NCI-H2171 (cell line): ENCODE results near the gene MAP7.
"Not testable (repeated sequence)": the region's sequence is repeated elsewhere in the genome, so short reads cannot be mapped to it uniquely, and the experiment has no call there.

Experiments used
- DNase-seq: peaks from one replicate; lab custom pipeline; 2025; lab: John Stamatoyannopoulos, UW

MAP7 gene

DNA sequence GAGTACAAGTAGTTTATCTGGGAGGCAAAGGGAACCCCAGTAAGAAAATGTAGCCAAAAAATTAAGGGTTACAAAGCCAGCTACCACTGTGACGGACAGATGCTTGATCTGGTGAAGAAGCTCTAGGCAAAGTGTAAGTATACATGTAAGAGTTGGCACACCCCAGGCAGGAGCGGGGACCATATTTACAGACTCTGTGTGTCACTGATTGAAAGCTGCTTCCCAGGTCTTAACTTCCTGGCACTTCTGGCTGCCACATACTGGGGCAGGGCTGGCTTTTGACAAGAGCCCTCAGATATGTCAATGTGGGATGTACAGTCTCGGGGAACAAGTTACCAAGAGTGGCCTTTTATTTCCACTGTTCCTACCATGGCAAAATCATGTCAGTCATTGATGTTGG is 212.6 kb downstream of the MAP7 start:
- no peak for DNase-seq

DNA sequence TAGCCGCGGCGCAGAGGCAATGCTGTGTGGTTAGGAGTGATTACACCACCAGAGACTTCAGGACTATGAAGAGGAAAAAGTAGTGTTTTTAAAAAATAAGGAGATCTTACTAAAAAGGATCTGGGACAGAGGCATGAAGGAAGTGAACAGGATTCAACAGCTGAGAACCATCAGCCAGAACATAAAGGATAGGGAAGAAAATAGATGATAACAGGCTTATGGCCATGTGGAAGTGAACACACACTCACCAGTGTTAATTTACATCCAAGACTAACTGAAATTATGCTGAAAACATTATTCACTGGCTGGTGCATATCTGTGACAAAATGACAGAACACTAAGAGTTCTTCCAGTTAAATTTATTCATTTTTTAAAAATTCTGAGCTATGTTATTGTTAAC is 213.1 kb downstream of the MAP7 start:
- DNase-seq, result no peak

DNA sequence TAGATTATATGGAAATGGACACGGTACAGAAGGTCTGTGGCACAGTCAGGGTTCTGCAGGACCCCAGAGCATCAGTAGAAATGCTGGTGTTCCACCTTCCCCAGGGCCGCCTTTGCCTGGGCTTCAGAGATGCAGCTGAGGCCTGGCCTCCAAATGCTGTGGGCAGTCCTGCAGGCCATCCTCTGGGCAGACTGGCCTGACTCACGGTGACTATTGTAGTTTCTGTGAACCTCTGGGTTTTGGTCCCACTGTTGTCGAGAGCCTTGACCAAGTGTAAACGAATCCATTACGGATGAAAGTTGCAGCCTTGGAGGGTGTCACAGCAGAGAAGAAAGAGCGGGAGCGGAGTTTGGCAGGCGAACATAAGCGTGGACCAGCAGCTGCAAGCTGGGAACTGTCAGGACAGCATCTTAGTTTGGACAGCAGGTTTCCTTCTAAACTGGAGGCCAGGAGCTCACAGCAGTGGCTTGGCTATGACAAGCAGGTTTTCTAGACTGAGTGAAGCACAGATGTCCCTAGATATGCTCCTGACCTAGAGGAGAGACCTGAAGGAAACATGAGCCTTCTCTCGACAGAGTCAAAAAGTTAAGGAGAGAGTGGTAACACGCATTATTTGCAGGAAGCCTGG is 214.4 kb downstream of the MAP7 start:
- no peak for DNase-seq

- DNase-seq, result no peak
Measured at GRCh38 chr6:136334853-136335252, 215.4 kb downstream of the MAP7 start.

GRCh38 chr6:136334465-136334846 is 215.8 kb downstream of the MAP7 start:
- DNase-seq, result no peak

GRCh38 chr6:136333824-136334464 is 216.3 kb downstream of the MAP7 start:
- DNase-seq, result no peak

DNA sequence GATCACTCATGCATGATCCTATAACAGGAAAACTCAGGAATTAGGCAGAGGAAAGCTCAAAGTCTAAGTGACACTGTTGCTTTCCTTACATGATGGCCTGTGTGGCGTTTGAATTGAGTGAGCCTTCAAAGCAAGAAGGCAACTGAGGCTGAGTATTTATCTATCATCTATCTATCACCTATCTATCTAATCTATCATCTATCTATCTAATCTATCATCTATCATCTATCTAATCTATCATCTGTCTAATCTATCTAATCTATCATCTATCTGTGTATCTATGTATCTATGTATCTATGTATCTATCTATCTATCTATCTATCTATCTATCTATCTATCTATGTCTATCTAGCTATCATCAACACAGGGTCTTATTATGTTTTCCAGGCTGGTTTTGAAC is 218.8 kb downstream of the MAP7 start:
- no peak for DNase-seq

GRCh38 chr6:136330634-136331033 is 219.6 kb downstream of the MAP7 start:
- DNase-seq, result no peak

- no peak for DNase-seq
Measured at GRCh38 chr6:136326038-136326553, 224.1 kb downstream of the MAP7 start.

DNA sequence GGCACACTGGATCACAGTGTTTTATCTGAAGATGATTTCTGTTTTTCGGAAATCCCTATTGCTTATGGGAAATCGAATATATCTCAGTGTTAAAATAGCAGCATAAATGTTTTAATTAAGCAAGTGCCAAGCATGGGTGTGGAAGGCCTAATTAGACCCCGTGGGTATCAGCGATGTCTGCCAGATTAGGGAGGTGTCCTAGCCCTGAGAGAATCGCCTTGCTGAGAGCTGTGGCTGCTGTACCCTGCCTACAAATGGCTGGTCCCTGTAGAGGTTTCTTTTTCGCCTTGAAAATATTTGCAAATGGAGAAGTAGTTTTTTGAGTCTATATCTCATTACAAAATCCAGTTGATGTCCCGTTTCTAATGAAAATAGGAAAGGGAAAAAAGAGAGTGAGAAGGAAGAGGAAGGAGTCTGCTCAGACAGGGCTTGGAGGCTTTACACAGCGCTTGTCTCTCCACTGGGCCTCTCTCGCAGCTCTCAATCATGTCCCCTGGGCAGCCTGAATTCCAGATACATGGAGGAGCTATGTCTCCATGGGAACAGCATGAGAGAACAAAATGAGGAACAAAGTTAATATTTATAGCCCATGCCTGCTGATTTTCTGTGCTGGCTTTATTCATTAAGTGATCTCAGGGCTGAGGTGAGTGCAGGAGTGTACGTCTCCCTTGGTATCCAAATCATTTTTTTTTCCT is 225.4 kb downstream of the MAP7 start:
- DNase-seq, result no peak

- DNase-seq, result no peak
Measured at GRCh38 chr6:136323431-136324112, 226.7 kb downstream of the MAP7 start.

DNA sequence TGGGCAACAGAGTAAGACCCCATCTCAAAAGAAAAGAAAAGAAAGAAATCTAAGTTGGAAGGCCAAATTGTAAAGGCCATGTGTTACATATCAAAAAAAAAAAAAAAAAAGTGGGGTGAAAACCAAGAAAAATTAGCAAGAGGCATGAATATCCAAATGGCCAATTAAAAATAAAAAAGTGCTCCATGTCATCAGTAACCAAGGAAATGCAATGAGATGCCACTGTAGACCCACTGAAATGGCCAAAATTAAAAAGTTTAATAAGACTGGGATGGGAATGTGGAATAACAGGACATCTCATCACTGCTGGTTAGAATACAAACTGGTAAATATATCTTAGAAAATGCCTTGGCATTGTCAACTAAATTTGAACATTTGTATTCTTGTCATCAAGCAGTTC is 230.5 kb downstream of the MAP7 start:
- DNase-seq, result no peak

DNA sequence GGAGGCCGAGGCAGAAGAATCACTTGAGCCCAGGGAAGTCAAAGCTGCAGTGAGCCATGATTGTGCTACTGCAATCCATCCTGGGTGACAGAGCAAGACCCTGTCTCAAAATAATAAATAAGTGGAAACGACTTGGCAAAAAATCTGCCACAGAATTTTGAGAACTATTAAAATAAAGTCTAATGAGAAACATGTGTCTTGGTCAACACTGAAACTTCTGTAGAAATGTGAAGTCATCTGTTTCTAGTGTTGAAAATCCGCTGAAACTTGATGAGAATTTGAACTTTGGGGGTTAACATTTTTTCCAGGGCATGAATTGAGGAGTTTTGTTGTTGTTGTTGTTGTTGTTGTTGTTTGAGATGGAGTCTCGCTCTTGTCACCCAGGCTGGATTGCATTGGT is 231.5 kb downstream of the MAP7 start:
- no peak for DNase-seq

DNA sequence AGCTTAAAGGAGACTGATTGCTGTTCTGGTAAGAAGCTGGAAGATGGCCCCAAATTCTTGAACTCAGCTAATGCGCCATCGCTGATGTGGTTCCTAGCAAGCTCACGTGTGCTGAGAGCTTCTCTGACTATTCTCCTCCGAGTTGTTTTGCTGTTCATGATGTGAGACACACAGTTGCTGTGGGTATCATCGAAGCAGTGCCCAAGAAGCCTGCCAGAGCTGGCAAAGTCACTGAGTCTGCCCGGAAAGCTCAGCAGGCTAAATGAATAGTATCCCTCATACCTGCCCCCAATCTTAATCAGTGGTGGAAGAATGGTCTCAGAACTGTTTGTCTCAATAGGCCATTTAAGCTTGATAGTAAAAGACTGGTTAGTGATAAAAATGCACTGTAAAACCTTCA is 232.3 kb downstream of the MAP7 start:
- no peak for DNase-seq

- DNase-seq, result peak; percentile 50
Measured at GRCh38 chr6:136317021-136317694, 233.1 kb downstream of the MAP7 start.

DNA sequence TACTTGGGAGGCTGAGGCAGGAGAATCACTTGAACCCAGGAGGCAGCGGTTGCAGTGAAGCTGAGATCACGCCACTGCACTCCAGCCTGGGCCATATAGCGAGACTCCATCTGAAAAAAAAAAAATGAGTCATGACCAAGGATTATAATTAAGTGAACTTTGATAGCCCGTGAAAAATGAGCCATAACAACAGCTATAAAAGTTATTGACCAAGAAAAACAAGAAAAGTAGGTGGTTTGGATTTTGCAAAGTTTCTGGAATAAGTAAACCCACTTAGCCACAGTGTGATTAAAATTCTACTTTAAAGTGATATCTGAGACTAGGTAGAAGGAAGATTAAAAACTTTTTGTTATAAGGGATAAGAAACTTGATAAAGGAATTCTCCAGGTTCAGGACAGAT is 234.6 kb downstream of the MAP7 start:
- no peak for DNase-seq

GRCh38 chr6:136312975-136313374 is 237.2 kb downstream of the MAP7 start:
- no peak for DNase-seq

DNA sequence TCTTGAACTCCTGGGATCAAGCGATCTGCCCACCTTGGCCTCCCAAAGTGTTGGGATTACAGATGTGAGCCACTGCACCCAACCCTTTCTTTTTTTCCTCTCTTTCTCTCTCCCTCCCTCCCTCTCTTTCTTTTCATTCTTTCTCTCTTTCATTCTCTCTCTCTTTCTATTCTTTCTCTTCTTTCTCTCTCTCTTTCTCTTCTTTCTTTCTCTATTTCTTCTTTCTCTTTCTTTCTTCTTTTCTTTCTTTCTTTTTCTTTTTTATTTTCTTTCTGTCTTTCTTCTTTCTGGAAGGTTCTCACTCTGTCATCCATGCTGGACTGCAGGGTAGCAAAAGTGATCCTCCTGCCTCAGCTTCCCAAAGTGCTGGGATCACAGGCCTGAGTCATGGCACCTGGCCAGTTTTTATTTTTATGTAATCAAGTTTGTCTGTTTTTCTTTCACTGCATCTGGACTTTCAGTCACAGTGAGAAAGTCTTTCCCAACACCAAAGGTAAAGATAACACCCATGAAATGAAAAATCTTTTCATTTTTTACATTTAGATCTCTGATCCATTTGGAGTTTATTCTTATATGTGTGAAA is 240.4 kb downstream of the MAP7 start:
- DNase-seq, result no peak

- no peak for DNase-seq
Measured at GRCh38 chr6:136309171-136309570, 241.1 kb downstream of the MAP7 start.

GRCh38 chr6:136308469-136308868 is 241.8 kb downstream of the MAP7 start:
- not testable (repeated sequence) for DNase-seq

DNA sequence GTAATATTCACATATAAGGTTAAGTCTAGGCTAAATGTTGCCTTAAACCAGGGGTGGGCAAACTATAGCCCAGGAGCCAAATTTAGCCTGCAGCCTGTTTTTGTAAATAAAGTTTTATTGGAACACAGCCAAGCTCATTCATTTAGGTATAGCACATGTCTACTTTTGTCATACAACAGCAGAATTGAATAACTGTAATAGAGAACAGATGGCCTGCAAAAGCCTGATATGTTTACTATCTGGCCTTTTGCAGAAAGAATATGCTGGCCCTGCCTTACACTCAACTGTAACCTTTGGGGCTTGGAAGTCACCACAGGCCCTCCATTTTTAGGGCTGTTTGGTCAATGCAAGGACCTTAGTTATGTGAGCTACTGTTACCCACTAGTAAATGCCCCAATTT is 242.9 kb downstream of the MAP7 start:
- peak; percentile 17 for DNase-seq

DNA sequence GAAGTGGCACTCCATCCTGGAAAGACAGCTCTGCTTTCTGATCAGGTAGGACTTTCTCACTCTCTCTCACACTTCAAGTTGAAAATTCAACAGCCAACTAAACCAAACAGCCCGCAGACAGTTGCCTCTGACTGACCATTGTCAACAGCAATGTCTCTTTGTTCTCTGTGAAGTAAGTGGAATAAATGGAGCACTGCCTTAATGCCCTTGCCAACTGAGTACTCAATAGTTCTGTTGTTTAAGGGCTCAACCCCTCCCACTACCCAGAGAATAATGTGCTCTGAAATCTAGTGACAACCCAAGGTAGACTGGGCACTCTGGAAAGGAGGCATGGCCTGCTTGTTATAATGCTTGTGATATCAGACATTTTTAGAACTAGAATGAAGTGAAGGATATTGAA is 243.8 kb downstream of the MAP7 start:
- no peak for DNase-seq
